H1 (cell line): ENCODE data around the gene TMEM260. TPM values are rescaled to one million over a fixed set of nuclear protein-coding genes. Genes with fewer than 3 reads are reported as not detected.

Experiments
- CTCF ChIA-PET: fragments of 300-600 bp; sonication (Branson Sonifier 250); formaldehyde crosslinking; loops from one replicate; lab custom pipeline; 2021; ENCODE audit not compliant: partially characterized antibody; lab: Charles Lee
- POLR2A ChIA-PET: fragments of 300-600 bp; sonication (Branson Sonifier 250); formaldehyde crosslinking; loops from one replicate; lab custom pipeline; 2021; ENCODE audit warnings: inconsistent platforms; ENCODE audit not compliant: partially characterized antibody; lab: Charles Lee
- DNase-seq, 2 experiments: peaks; one replicate each; pipeline versions ENCODE4 v3.0.0 to v3.0.0-alpha.2; 2010 to 2022; ENCODE audit warnings: low spot score in 2 of 2, low read depth in 1 of 2, mixed read lengths in 1 of 2
- FAIRE-seq: peaks from 2 replicates; lab custom pipeline; 2011; peaks lifted over from hg19 to GRCh38; lab: Jason Lieb, UNC
- H2AFZ ChIP-seq: 2 replicates; pipeline ENCODE4 v1.8.1; 2012; ENCODE audit warnings: low read length, inconsistent platforms
- H2AK5ac ChIP-seq: 2 replicates; pipeline ENCODE4 v1.6.1; 2013; ENCODE audit warnings: low read depth, low read length
- H2BK120ac ChIP-seq: replicated peaks from 2 replicates; pipeline ENCODE3; 2013; ENCODE audit warnings: low read depth, low read length, inconsistent platforms
- H2BK12ac ChIP-seq: 2 replicates; pipeline ENCODE4 v1.6.1; 2013; ENCODE audit warnings: low read depth, low read length
- H2BK15ac ChIP-seq: 2 replicates; pipeline ENCODE4 v1.6.1; 2013; ENCODE audit warnings: low read length
- H2BK20ac ChIP-seq: 2 replicates; pipeline ENCODE4 v1.6.1; 2013; ENCODE audit warnings: low read length
- H2BK5ac ChIP-seq: 2 replicates; pipeline ENCODE4 v1.6.1; 2013; ENCODE audit warnings: low read depth, low read length
- H3K14ac ChIP-seq: 2 replicates; pipeline ENCODE4 v1.6.1; 2013; ENCODE audit warnings: inconsistent platforms; ENCODE audit not compliant: insufficient read length
- H3K18ac ChIP-seq: 2 replicates; pipeline ENCODE4 v1.6.1; 2013; ENCODE audit warnings: low read length; ENCODE audit errors: extremely low read depth
- H3K23ac ChIP-seq: 2 replicates; pipeline ENCODE4 v1.6.1; 2013; ENCODE audit warnings: inconsistent platforms; ENCODE audit not compliant: insufficient read length
- H3K23me2 ChIP-seq: 2 replicates; pipeline ENCODE4 v1.6.1; 2013; ENCODE audit warnings: low read depth, low read length
- H3K27ac ChIP-seq: 2 replicates; pipeline ENCODE4 v1.6.1; 2011; ENCODE audit warnings: low read depth, low read length, inconsistent platforms
- H3K27me3 ChIP-seq, 4 experiments: replicated peaks in 1 of 4; 1 replicate in 1 of 4; 2 replicates in 3 of 4; pipeline versions ENCODE4 v1.6.1 to v1.8.1; 2011 to 2013; ENCODE audit warnings: low read length in 3 of 4, mild to moderate bottlenecking in 3 of 4, inconsistent platforms in 2 of 4, mixed read lengths in 2 of 4, moderate library complexity in 1 of 4; ENCODE audit not compliant: control insufficient read depth in 3 of 4, insufficient read depth in 3 of 4; ENCODE audit errors: extremely low read depth in 1 of 4
- H3K36me3 ChIP-seq, 4 experiments: 2 replicates each; pipeline versions ENCODE4 v1.6.1 to v1.8.1; 2011 to 2013; ENCODE audit warnings: mild to moderate bottlenecking in 4 of 4, low read length in 3 of 4, moderate library complexity in 2 of 4, control low read depth in 1 of 4, inconsistent platforms in 1 of 4; ENCODE audit not compliant: insufficient read depth in 4 of 4, control insufficient read depth in 2 of 4
- H3K4ac ChIP-seq: replicated peaks from 2 replicates; pipeline ENCODE3; 2013; ENCODE audit warnings: low read length, low read depth, mixed read lengths, inconsistent platforms; ENCODE audit not compliant: insufficient read length
- H3K4me1 ChIP-seq, 4 experiments: replicated peaks in 1 of 4; 1 replicate in 1 of 4; 2 replicates in 3 of 4; pipeline versions ENCODE4 v1.6.1 to v1.8.1; 2011 to 2013; ENCODE audit warnings: low read length in 3 of 4, inconsistent platforms in 2 of 4, mixed read lengths in 1 of 4; ENCODE audit not compliant: insufficient read depth in 4 of 4, control insufficient read depth in 3 of 4
- H3K4me2 ChIP-seq, 2 experiments: 2 replicates each; pipeline versions ENCODE4 v1.6.1 to v1.8.1; 2011 to 2013; ENCODE audit warnings: low read depth in 2 of 2, low read length in 2 of 2, control low read depth in 1 of 2, inconsistent platforms in 1 of 2, mild to moderate bottlenecking in 1 of 2; ENCODE audit not compliant: insufficient read depth in 1 of 2
- H3K4me3 ChIP-seq, 4 experiments: fragments of 200-600, 300-600 bp in 1 of 4; sonication (generic), shearing (Covaris generic), sonication (Bioruptor Twin) in 1 of 4; 2 replicates each; pipeline versions ENCODE4 v1.5.1 to v1.8.1; 2011 to 2016; ENCODE audit warnings: low read length in 4 of 4, low read depth in 3 of 4, control low read depth in 2 of 4, inconsistent platforms in 2 of 4, mild to moderate bottlenecking in 2 of 4, mixed read lengths in 1 of 4, moderate library complexity in 1 of 4; ENCODE audit not compliant: insufficient read depth in 2 of 4; ENCODE audit errors: extremely low read depth in 1 of 4
- H3K56ac ChIP-seq: replicated peaks from 2 replicates; pipeline ENCODE3; 2013; ENCODE audit warnings: low read depth, mild to moderate bottlenecking, mixed read lengths, low read length, inconsistent platforms; ENCODE audit not compliant: insufficient read length
- H3K79me1 ChIP-seq: 2 replicates; pipeline ENCODE4 v1.6.1; 2013; ENCODE audit warnings: low read depth, low read length, control low read depth
- H3K79me2 ChIP-seq, 2 experiments: 2 replicates each; pipeline versions ENCODE4 v1.6.1 to v1.8.1; 2012 to 2013; ENCODE audit warnings: low read length in 2 of 2, mild to moderate bottlenecking in 2 of 2, inconsistent platforms in 1 of 2; ENCODE audit not compliant: insufficient read depth in 2 of 2, control insufficient read depth in 1 of 2
- H3K9ac ChIP-seq, 4 experiments: replicated peaks in 1 of 4; 1 replicate in 1 of 4; 2 replicates in 3 of 4; pipeline versions ENCODE4 v1.6.1 to v1.8.1; 2011 to 2013; ENCODE audit warnings: low read depth in 3 of 4, low read length in 3 of 4, control low read depth in 2 of 4, mild to moderate bottlenecking in 2 of 4, moderate library complexity in 2 of 4, inconsistent platforms in 1 of 4; ENCODE audit errors: extremely low read depth in 1 of 4
- H3K9me3 ChIP-seq, 2 experiments: 2 replicates each; pipeline versions ENCODE4 v1.6.1 to v1.8.1; 2012 to 2013; ENCODE audit warnings: mild to moderate bottlenecking in 2 of 2, moderate library complexity in 2 of 2, control low read depth in 1 of 2, inconsistent platforms in 1 of 2, low read depth in 1 of 2, low read length in 1 of 2, mixed read lengths in 1 of 2; ENCODE audit not compliant: insufficient read depth in 2 of 2
- H4K20me1 ChIP-seq, 2 experiments: replicated peaks in 1 of 2; 2 replicates each; pipeline versions ENCODE3 to v1.8.1; 2011 to 2013; ENCODE audit warnings: inconsistent platforms in 2 of 2, low read length in 2 of 2, mild to moderate bottlenecking in 1 of 2; ENCODE audit not compliant: insufficient read depth in 2 of 2, control insufficient read depth in 1 of 2
- H4K5ac ChIP-seq: 2 replicates; pipeline ENCODE4 v1.6.1; 2013; ENCODE audit warnings: low read length, low read depth, mixed read lengths, inconsistent platforms; ENCODE audit not compliant: insufficient read length
- H4K8ac ChIP-seq: 2 replicates; pipeline ENCODE4 v1.8.0; 2013; ENCODE audit warnings: mild to moderate bottlenecking, moderate library complexity, low read length, inconsistent platforms; ENCODE audit not compliant: insufficient read depth; ENCODE audit errors: extremely low read depth
- H4K91ac ChIP-seq: replicated peaks from 2 replicates; pipeline ENCODE3; 2013; ENCODE audit warnings: low read length, mixed read lengths, inconsistent platforms; ENCODE audit not compliant: insufficient read length
- CBX5 ChIP-seq: fragments of 300-800, 300-1000 bp; sonication (generic); IDR thresholded peaks from 2 replicates; pipeline ENCODE4 v1.7.1; 2016; ENCODE audit warnings: antibody characterized with exemption, low read length, low read depth
- CTCF ChIP-seq, 3 experiments: IDR thresholded peaks; 1 replicate in 2 of 3; 2 replicates in 1 of 3; pipeline versions ENCODE4 v1.5.1 to v1.6.1; 2011; ENCODE audit warnings: low read length in 3 of 3, mild to moderate bottlenecking in 3 of 3, inconsistent platforms in 2 of 3, low read depth in 1 of 3, moderate library complexity in 1 of 3; ENCODE audit not compliant: insufficient read depth in 1 of 3; ENCODE audit errors: control extremely low read depth in 1 of 3
- HDAC6 ChIP-seq: IDR thresholded peaks from one replicate; pipeline ENCODE4 v1.7.1; 2012; ENCODE audit warnings: low read depth, mild to moderate bottlenecking, inconsistent platforms, low read length, moderate library complexity
- WGBS, 2 experiments: shearing (Covaris generic) in 1 of 2; methylation state at CpG; one replicate each; pipeline versions ENCODE4 v1.1.6 to v1.1.7; 2013 to 2015; ENCODE audit warnings: low lambda C conversion rate in 2 of 2, mixed read lengths in 2 of 2, inconsistent platforms in 1 of 2, low coverage in 1 of 2, missing lambda C conversion rate in 1 of 2; ENCODE audit not compliant: insufficient replicate concordance in 2 of 2, insufficient coverage in 1 of 2, insufficient read length in 1 of 2; ENCODE audit errors: extremely low coverage in 1 of 2, missing lambda C conversion rate in 1 of 2; 5-methylcytosine and 5-hydroxymethylcytosine counted together
- polyA plus RNA-seq, 7 experiments: library from polyadenylated mRNA; depleted of rRNA in 3 of 7; stranded (reverse) in 5 of 7; unstranded in 2 of 7; fragments of >200 nt in 5 of 7; fragments of 200-250 nt in 2 of 7; gene quantifications; 1 replicate in 5 of 7; 2 replicates in 1 of 7; 4 replicates in 1 of 7; pipeline versions ENCODE4 v1.2.1 to v1.2.3, GENCODE V29; 2011 to 2013; ENCODE audit warnings: missing spikeins in 2 of 7, mixed read lengths in 2 of 7
- total RNA-seq: library from RNA; stranded (reverse); fragmentation: NEBNext Ultra II Directional; extraction: Animal tissue kit (Norgen Biotek cat#: 25700); gene quantifications from 2 replicates; pipeline ENCODE4 v1.2.1, GENCODE V29; 2021

TMEM260 gene
- total and polyA plus RNA-seq, 2 of the 8 experiments (the other 6 are each of a cell fraction or from before 2014, with no cell fraction given), result 14.4 to 15.2 TPM

- Histone ChIP-seq H2BK120ac (no peak overlapping the region), H3K23ac (no peak overlapping the region), H2BK15ac (no peak overlapping the region), H3K18ac (no peak overlapping the region), H2BK20ac (no peak overlapping the region), H3K79me2 (no peaks in the 10 kb centered on the region), H3K4me2 (no peak overlapping the region), H3K9ac (no peak overlapping the region), H3K36me3 (no peaks in the 10 kb centered on the region), H4K8ac (peak overlapping the region; percentile 47; the same call in 1 of the 2 replicates), H3K27ac (no peak overlapping the region), H2AK5ac (no peak overlapping the region), H3K79me1 (no peaks in the 10 kb centered on the region), H2AFZ (no peak overlapping the region), H4K91ac (no peak overlapping the region), H2BK5ac (no peak overlapping the region), H3K14ac (no peak overlapping the region), H4K5ac (no peak overlapping the region), H3K27me3 (no peaks in the 10 kb centered on the region), H3K4me1 (peaks cover 0 to 3% (median 0%) of the 10 kb centered on the region in 4 experiments; a peak in 1 of 7 replicates), H2BK12ac (no peak overlapping the region), H3K23me2 (no peaks in the 10 kb centered on the region), H3K9me3 (no peaks in the 10 kb centered on the region), H3K56ac (no peak overlapping the region), H3K4me3 (no peak overlapping the region), H3K4ac (no peak overlapping the region), H4K20me1 (no peaks in the 10 kb centered on the region)
- POLR2A ChIA-PET, result no interaction called here
- FAIRE-seq (no peak), DNase-seq (no peak)
- WGBS, 2 experiments, result 93% methylated on average over 10 of the region's 10 CpGs; no CpG with 5 or more reads in 1 of the 2 experiments
- CTCF ChIA-PET, result interaction anchor here (0.6 to 1.7 kb wide), 4 partner anchors 14 to 655 kb away, joined by 3 to 6 read pairs (median 4); no protein-coding TSS in a partner anchor
- TF ChIP-seq HDAC6, result no peak
- TF ChIP-seq CBX5, result no peak
- no peak for TF ChIP-seq CTCF (IDR thresholded peaks at IDR 0.05; ENCODE audit: control extremely low read depth in 1 of 3, insufficient read depth in 1 of 3, low read depth in 1 of 3, low read length in 3 of 3)
Measured at GRCh38 chr14:56534656-56535055, 44.9 kb upstream of the TMEM260 start.
